Type B pancreatic cell (in vitro differentiated cells): Measurements from ENCODE around the gene KLHL21. TPM values are rescaled to one million over a fixed set of nuclear protein-coding genes. Genes with fewer than 3 reads are reported as not detected.

ENCODE experiments used
- DNase-seq: peaks from one replicate; pipeline ENCODE4 v3.0.0; 2021; ENCODE audit warnings: mixed read lengths; ENCODE audit not compliant: unreplicated experiment; ENCODE audit errors: extremely low spot score
- H3K27ac Mint-ChIP-seq: 2 replicates; pipeline ENCODE4 v1.8.0; 2021; ENCODE audit warnings: mild to moderate bottlenecking, mixed read lengths
- H3K27me3 Mint-ChIP-seq: 2 replicates; pipeline ENCODE4 v1.8.0; 2021; ENCODE audit warnings: mixed read lengths
- H3K36me3 Mint-ChIP-seq: 2 replicates; pipeline ENCODE4 v1.8.0; 2021; ENCODE audit warnings: mixed read lengths
- H3K4me1 Mint-ChIP-seq: one replicate; pipeline ENCODE4 v1.8.0; 2021; ENCODE audit warnings: mixed read lengths; ENCODE audit not compliant: unreplicated experiment
- H3K4me3 Mint-ChIP-seq: 2 replicates; pipeline ENCODE4 v1.8.0; 2021; ENCODE audit warnings: mild to moderate bottlenecking, mixed read lengths
- H3K9me3 Mint-ChIP-seq: 2 replicates; pipeline ENCODE4 v1.8.0; 2021; ENCODE audit warnings: mixed read lengths
- CTCF ChIP-seq: fragments of 200-600 bp; sonication (generic); conservative IDR thresholded peaks from 2 replicates; pipeline ENCODE4 v1.5.0; 2021; ENCODE audit warnings: antibody characterized with exemption, mild to moderate bottlenecking
- total RNA-seq: library from RNA; stranded (reverse); gene quantifications from 2 replicates; pipeline ENCODE4 v1.2.1, GENCODE V29; 2021; ENCODE audit warnings: low replicate concordance

Gene KLHL21
- total RNA-seq, 1 donor from 2014 or later = 15.1 TPM

GRCh38 chr1:6577831-6578525 lies 24.7 kb downstream of the KLHL21 start:
- Mint-ChIP-seq H3K4me3 (no peak overlapping the region), H3K4me1 (peaks cover 27% of the 10 kb centered on the region), H3K36me3 (no peaks in the 10 kb centered on the region), H3K27ac (no peak overlapping the region), H3K27me3 (no peaks in the 10 kb centered on the region), H3K9me3 (no peaks in the 10 kb centered on the region)
- TF ChIP-seq CTCF = no peak
- no peak for DNase-seq

GRCh38 chr1:6574818-6575217 lies 27.9 kb downstream of the KLHL21 start:
- no peak for DNase-seq
- no peak for TF ChIP-seq CTCF
- H3K4me3 Mint-ChIP-seq = no peak overlapping the region
- peaks cover 29% of the 10 kb centered on the region for H3K27me3 Mint-ChIP-seq
- H3K36me3 Mint-ChIP-seq = no peaks in the 10 kb centered on the region
- no peak overlapping the region for H3K27ac Mint-ChIP-seq
- no peaks in the 10 kb centered on the region for H3K9me3 Mint-ChIP-seq
- peaks cover 11% of the 10 kb centered on the region for H3K4me1 Mint-ChIP-seq

- DNase-seq = no peak
- no peak overlapping the region for H3K4me3 Mint-ChIP-seq
- H3K36me3 Mint-ChIP-seq = no peaks in the 10 kb centered on the region
- H3K4me1 Mint-ChIP-seq = peaks cover 4% of the 10 kb centered on the region
- peaks cover 36% of the 10 kb centered on the region for H3K27me3 Mint-ChIP-seq
- H3K27ac Mint-ChIP-seq = no peak overlapping the region
- TF ChIP-seq CTCF = no peak
- H3K9me3 Mint-ChIP-seq = no peaks in the 10 kb centered on the region
These were observed 28.5 kb downstream of the KLHL21 start for GRCh38 chr1:6574025-6574620.

- DNase-seq = no peak
- Mint-ChIP-seq H3K4me1 (no peaks in the 10 kb centered on the region), H3K27me3 (peaks cover 46% of the 10 kb centered on the region), H3K9me3 (no peaks in the 10 kb centered on the region), H3K36me3 (no peaks in the 10 kb centered on the region), H3K27ac (no peak overlapping the region), H3K4me3 (no peak overlapping the region)
- no peak for TF ChIP-seq CTCF
These were observed 29.9 kb downstream of the KLHL21 start for GRCh38 chr1:6572653-6573383.

- Mint-ChIP-seq H3K9me3 (no peaks in the 10 kb centered on the region), H3K27ac (no peak overlapping the region), H3K4me3 (no peak overlapping the region), H3K4me1 (no peaks in the 10 kb centered on the region), H3K27me3 (peaks cover 48% of the 10 kb centered on the region), H3K36me3 (no peaks in the 10 kb centered on the region)
- DNase-seq = no peak
- no peak for TF ChIP-seq CTCF
These were observed 31.7 kb downstream of the KLHL21 start for GRCh38 chr1:6570987-6571386.
